NCI-H128 (cell line): ENCODE results near the gene RHOU.

Experiments
- DNase-seq: peaks from one replicate; lab custom pipeline; 2025; ENCODE audit not compliant: unreplicated experiment; lab: John Stamatoyannopoulos, UW

Gene RHOU

GRCh38 chr1:228736844-228737445, 1.7 kb downstream of the RHOU start:
- no peak for DNase-seq

DNA sequence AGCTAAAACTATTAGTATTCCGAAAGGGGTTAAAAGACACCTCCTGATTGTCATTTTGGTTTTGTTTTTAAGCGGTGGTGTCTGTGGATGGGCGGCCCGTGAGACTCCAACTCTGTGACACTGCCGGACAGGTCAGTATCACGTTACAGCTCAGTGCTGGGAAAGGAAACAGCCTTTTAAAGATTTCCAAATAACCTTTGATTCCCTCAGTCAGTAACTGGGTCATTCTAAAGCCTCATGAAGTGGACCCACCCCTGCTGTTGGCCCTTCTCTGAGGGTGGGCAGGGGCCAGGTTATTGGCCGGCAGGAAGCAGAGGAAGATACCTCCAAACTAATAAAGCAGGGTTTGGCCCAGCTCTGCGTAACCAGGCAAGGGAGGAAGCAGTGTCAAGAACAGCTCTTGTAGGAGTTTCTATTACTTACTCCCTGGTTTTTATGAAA, 2.3 kb downstream of the RHOU start:
- DNase-seq, result no peak

DNA sequence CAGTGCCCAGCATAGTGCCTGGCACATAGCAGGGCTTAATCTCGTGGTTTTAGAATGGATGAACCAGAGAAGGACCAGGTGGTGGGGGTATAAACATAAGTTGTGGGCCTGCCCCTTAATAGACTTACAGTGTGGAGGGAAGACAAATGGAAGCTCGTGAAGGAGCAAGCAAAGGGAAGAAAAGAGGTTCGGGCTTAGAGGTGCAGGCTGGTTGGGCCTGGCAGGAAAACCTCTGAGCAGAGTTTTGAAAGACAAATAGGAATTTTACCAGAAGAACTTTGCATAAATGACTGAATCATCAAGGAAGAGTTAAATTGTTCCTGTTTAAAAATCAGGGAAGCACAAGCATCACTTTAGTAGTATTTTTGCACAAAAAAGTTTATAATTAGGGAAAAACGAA, 4.5 kb downstream of the RHOU start:
- DNase-seq, result no peak

- no peak for DNase-seq
These were observed 5.5 kb downstream of the RHOU start for GRCh38 chr1:228740543-228741317.

DNA sequence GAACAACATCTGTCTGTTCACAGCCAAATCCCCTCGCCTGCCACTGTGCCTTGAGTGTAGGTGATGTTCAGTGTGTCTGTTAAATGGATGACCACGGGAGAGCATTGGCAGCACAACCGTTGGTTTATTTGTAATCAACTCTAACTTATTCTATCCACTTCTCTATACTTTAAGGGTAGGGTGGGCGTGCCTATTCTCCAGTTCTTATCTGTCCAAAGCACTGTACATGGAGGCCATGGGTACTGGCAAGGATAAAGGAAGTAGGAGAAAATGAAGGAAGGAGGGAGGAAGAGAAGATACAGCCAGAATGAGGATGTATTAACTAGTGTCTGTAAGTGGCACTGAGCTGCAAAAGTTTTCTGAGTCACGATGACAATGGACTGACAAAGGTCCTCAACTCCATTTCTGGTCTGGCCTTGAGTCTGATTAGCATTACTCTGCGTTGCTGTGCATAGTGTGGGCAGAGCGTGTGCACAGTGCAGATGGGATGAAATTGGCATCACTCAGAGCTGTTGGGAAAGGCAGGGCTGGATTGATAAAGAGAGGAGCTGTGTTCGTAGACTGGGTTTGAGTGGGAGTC, 7.1 kb downstream of the RHOU start:
- DNase-seq, result no peak

DNA sequence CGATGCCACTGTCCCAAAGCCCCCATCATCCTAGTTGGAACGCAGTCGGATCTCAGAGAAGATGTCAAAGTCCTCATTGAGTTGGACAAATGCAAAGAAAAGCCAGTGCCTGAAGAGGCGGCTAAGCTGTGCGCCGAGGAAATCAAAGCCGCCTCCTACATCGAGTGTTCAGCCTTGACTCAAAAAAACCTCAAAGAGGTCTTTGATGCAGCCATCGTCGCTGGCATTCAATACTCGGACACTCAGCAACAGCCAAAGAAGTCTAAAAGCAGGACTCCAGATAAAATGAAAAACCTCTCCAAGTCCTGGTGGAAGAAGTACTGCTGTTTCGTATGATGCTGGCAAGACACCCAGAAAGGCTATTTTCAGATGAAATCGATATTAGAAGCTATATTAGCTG, 8.1 kb downstream of the RHOU start:
- DNase-seq, result no peak

GRCh38 chr1:228744356-228744755, 9.1 kb downstream of the RHOU start:
- DNase-seq, result no peak

DNA sequence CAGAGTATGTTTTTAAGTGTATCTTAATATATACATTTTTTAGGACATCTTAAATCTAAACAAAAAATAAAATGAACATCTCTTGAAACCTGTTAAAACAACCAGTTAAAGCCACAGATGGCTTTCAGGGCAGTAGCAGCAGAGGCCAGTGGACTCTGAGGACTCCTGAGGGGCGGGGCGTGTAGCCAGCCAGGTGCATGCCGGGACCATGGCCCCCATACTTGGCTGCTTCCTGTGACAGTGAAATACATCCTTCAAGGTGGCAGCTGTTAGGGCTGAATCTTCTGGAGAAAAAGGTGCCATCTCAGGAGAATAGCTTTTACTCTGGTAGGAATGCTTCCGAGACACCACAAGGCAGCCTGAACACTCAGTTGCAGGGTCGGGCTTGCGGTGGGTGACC, 9.6 kb downstream of the RHOU start:
- DNase-seq, result no peak

DNA sequence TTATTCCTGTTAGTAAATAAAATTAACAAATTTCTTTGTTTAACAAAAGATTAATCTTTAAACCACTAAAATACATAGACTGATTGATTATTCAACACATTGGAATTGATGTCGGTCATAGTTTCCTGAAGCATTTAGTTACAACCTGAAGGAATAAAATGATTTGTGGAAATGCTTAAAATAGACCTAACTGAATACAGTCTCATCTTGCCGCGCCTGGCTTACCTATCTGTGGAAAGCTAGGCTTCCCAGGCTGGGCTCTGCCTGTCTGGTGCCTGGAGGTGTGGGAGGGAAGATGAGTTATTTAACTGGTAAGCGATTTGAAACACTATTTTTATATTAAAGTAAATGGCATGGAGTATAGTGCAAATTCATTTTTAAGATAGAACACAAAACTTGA, 10.2 kb downstream of the RHOU start:
- no peak for DNase-seq

GRCh38 chr1:228747301-228747935, 12.1 kb downstream of the RHOU start:
- no peak for DNase-seq

- DNase-seq, result no peak
These were observed 12.8 kb downstream of the RHOU start for GRCh38 chr1:228748029-228748428.

GRCh38 chr1:228748431-228748830, 13.2 kb downstream of the RHOU start:
- DNase-seq, result no peak

DNA sequence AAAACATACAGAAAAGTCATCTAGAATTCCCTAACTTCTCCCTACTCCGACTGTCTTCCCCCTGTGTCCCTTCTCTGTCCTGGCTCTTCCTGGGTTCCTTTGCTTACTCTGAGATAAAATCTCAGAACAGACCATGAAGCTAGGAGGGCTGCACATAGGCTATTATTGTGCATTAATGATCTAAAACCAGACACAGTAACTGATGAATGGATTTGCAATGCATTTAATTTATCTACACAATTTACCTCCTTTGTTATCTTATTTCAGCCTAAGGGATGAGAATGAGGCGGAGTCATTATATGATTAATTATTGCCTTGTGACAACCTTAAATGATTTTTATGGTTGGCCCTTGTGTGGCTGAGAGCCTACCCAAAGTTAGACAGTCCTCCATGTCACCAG, 14.5 kb downstream of the RHOU start:
- no peak for DNase-seq

GRCh38 chr1:228750915-228751314, 15.6 kb downstream of the RHOU start:
- DNase-seq, result no peak

DNA sequence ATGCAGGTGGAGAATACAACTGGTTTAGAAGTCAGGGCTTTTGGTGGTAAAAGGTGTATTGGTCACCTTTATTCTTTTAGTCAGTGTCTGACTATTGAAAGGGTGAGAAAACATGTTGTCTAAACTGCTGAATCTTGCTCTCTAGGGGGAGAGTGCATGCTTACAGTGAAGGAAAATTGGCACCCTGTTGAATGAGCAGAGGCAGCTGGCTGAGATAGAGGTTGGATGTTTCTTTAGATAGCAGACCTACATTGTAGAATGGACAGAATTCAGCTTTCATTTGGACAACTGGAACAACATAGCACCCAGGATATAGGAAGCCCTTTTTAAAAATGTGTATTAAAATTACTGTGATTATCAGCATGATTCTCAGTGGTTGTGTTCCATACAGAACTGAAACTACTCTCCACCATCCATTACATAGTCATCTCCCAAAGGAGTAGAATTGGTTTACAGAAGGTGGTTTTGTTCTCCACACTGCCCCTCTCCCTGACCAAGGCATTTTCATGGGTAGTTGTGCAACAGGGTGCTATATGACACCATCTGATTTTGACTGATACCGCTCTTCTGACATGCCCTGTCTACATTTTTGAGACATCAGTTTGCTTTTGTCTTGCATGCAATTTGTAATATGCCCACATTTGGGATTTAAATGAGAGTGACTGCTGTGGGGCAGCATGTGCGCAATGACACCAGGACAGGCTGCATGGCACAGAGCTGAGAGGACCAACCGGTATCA, 16.2 kb downstream of the RHOU start:
- no peak for DNase-seq

DNA sequence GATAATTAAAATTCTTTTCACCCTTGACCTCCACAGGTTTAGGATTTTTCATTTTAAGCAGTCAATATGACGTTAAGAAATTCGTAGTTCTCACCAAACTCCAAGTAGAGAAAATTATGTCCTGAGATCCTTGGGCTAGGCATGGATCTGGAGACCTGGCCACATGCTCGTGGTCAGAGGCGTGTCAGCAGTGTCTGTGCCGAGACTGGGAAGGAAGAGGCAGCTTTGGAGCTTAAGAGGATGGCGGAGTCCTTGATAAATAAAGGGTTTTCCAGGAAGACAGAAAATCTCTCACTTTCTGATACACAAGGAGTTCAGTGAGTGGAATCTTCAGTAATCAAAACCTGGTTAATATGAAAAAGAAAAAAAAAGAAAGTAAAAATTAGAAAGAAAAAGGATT, 17.0 kb downstream of the RHOU start:
- no peak for DNase-seq

- no peak for DNase-seq
These were observed 17.5 kb downstream of the RHOU start for GRCh38 chr1:228752675-228753265.

DNA sequence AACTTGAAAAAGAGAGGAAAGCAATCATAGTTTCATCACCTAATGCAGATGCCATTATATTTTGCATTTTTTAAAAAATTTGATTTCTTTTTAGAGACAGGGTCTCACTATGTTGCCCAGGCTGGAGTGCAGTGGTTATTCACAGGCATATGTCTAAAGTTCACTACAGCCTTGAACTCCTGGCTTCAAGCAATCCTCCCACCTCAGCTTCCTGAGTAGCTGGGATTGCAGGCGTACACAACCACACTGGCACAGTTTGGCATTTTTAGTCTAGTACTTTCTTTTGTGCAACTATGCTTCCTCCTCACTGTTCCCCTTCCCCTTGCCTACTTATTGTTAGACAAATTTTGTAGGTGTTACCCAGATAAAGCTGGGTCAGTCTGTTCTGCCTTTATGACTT, 18.0 kb downstream of the RHOU start:
- DNase-seq, result no peak

- no peak for DNase-seq
These were observed 18.6 kb downstream of the RHOU start for GRCh38 chr1:228753786-228754360.

DNA sequence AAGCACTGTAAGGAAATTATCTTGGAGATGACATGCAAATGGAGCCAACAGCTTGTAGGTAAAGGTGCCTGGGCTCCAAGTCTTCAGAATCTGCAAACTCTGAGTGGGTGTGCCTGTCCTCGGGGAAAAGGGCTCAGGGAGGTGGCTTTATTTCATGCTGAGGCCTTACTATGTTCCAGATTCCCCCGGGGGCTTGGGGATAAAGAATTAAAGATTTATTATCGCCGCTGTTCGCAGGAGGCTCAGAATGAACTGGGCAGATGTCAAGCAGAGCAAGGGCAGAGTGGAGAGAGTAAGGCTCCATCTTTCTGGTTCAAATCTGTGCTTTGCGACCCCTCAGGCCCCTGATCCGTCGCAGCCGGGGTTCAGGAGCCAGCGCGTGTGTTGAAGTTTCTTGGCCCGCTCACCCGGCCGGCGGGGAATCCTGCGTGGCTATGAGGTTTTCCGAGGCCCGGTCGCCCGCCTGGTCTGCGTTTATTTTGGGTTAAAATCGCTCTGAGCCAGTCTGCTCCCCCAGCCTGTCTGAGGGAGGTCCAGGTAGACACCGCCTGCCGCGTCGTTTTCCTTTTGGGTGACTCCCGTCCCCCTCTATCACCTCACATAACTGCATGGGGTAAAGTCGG, 19.5 kb downstream of the RHOU start:
- DNase-seq, result no peak
